K562 (cell line): ENCODE results near the gene SLC18A3.

ENCODE experiments used
- EHMT2 ChIP-seq: fragments of 450-650 bp; IDR thresholded peaks from 2 replicates; pipeline ENCODE4 v1.6.1; 2018; ENCODE audit warnings: antibody characterized with exemption
- KAT8 ChIP-seq: fragments of 450-650 bp; IDR thresholded peaks from 2 replicates; pipeline ENCODE4 v1.6.1; 2016; ENCODE audit warnings: low read depth, mild to moderate bottlenecking
- MAZ ChIP-seq, 2 experiments: fragments of 450-650 bp in 1 of 2; sonication (generic) in 1 of 2; formaldehyde crosslinking; IDR thresholded peaks in 1 of 2; conservative IDR thresholded peaks in 1 of 2; 2 replicates each; pipeline versions ENCODE4 v1.4.0 to v1.5.0; 2020; ENCODE audit warnings: mild to moderate bottlenecking in 1 of 2, missing genetic modification reagents in 1 of 2
- MTA3 ChIP-seq: fragments of 450-650 bp; formaldehyde crosslinking; IDR thresholded peaks from 2 replicates; pipeline ENCODE4 v1.6.1; 2017; ENCODE audit warnings: mild to moderate bottlenecking, borderline replicate concordance
- NRF1 ChIP-seq, 2 experiments: fragments of 450-650 bp; IDR thresholded peaks in 1 of 2; conservative IDR thresholded peaks in 1 of 2; 2 replicates each; pipeline ENCODE4 v1.6.1; 2014; ENCODE audit warnings: mild to moderate bottlenecking in 2 of 2
- SIN3A ChIP-seq, 2 experiments: fragments of 150-350 bp in 1 of 2; IDR thresholded peaks; 2 replicates each; pipeline ENCODE4 v1.6.1; 2011 to 2016; ENCODE audit warnings: borderline replicate concordance in 2 of 2, low read depth in 2 of 2, low read length in 2 of 2, mild to moderate bottlenecking in 2 of 2, moderate library complexity in 2 of 2; ENCODE audit not compliant: control insufficient read depth in 1 of 2
- TAF1 ChIP-seq: IDR thresholded peaks from 2 replicates; pipeline ENCODE4 v1.6.1; 2011; ENCODE audit warnings: mild to moderate bottlenecking, low read length, moderate library complexity; ENCODE audit not compliant: insufficient read depth, control insufficient read depth, severe bottlenecking; ENCODE audit errors: extremely low read depth

DNA sequence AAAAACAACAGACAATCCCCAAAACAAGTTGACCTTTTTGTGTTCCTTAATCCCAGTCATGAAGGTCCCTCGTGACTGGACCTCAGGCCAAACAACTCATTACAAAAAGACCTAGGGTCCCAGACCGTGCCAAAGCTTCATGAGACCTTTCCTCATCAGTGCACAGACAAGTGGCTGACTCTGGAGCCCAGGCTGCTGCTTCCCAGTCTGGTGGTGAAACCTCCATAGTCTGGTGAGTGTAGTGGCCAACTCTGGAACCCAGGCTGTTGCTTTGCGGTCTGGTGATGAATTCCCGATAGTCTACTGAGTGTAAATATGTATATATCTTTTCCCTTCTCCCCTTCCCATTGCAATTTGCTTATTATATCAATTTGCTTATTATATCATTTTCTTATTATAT lies 22.1 kb upstream of the SLC18A3 start:
- TF ChIP-seq MAZ (CRISPR knock-in tag; conservative IDR thresholded peaks at IDR 0.05 in 1 of 2, IDR thresholded peaks at IDR 0.05 in 1 of 2) (no peak), MTA3 (no peak), TAF1 (no peak), EHMT2 (no peak), NRF1 (conservative IDR thresholded peaks at IDR 0.05 in 1 of 2, IDR thresholded peaks at IDR 0.05 in 1 of 2) (no peak), KAT8 (no peak), SIN3A (IDR thresholded peaks at IDR 0.05; ENCODE audit: borderline replicate concordance in 2 of 2, control insufficient read depth in 1 of 2, low read depth in 2 of 2, low read length in 2 of 2) (no peak)
